ENCODE measurements around the gene TTC39C.

The TTC39C gene

GRCh38 chr18:24180048-24180447 is 165.5 kb downstream of the TTC39C start:
- no peak for DNase-seq

GRCh38 chr18:24181806-24182205 is 167.3 kb downstream of the TTC39C start:
- no peak for DNase-seq
